ENCODE measurements around the gene RASA4.
"Not testable (repeated sequence)": the region's sequence is repeated elsewhere in the genome, so short reads cannot be mapped to it uniquely, and the experiment has no call there.

DNA sequence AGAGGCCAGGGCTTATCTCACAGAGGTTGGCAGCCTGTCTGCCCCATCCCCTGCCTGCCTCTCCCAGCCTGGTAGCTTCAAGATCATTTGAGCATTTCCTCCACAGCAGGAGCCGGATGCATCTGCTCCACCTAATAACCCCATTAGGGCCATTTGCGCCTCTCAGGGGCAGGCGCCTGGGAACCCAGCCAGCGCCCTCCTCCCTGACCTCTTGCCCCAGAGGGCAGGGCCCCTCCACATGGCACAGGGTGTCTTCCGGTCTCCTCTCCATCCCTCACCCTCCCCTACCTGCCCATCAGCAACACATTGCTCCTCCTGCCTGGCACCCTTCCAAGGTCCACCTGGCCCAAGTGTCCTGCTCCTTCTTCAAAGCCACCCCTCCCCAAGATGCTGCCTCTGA lies 18.8 kb upstream of the RASA4 start:
- TF ChIP-seq, protein P1, sequence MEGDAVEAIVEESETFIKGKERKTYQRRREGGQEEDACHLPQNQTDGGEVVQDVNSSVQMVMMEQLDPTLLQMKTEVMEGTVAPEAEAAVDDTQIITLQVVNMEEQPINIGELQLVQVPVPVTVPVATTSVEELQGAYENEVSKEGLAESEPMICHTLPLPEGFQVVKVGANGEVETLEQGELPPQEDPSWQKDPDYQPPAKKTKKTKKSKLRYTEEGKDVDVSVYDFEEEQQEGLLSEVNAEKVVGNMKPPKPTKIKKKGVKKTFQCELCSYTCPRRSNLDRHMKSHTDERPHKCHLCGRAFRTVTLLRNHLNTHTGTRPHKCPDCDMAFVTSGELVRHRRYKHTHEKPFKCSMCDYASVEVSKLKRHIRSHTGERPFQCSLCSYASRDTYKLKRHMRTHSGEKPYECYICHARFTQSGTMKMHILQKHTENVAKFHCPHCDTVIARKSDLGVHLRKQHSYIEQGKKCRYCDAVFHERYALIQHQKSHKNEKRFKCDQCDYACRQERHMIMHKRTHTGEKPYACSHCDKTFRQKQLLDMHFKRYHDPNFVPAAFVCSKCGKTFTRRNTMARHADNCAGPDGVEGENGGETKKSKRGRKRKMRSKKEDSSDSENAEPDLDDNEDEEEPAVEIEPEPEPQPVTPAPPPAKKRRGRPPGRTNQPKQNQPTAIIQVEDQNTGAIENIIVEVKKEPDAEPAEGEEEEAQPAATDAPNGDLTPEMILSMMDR (conservative IDR thresholded peaks at IDR 0.05; ENCODE audit: low read depth, low read length), result not testable (repeated sequence)
- TF ChIP-seq EZH2 (IDR thresholded peaks at IDR 0.05; ENCODE audit: borderline replicate concordance, low read depth, low read length, poor library complexity, severe bottlenecking), result not testable (repeated sequence)

All from A673 (cell line).